ENCODE data around the gene JAKMIP1. TPM values are rescaled to one million over a fixed set of nuclear protein-coding genes. Genes with fewer than 3 reads are reported as not detected.

JAKMIP1 gene
- total RNA-seq, 2 experiments from 2014 or later, result 4.0 to 5.1 TPM

- intact Hi-C loops (cut with micrococcal nuclease; ENCODE audit: unreplicated experiment), result no loop called here
- ChIA-PET CTCF (ENCODE audit: unreplicated experiment) (no interaction called here), POLR2A (no interaction called here)
- no peak overlapping the region for H2AFZ ChIP-seq (ENCODE audit: low read length)
- H3K79me2 ChIP-seq (ENCODE audit: insufficient read depth, low read depth, low read length), result no peaks in the 10 kb centered on the region
- no peak overlapping the region for H3K27ac ChIP-seq (ENCODE audit: low read depth, low read length, poor library complexity, severe bottlenecking)
- no peaks in the 10 kb centered on the region for H3K9me2 ChIP-seq (ENCODE audit: insufficient read depth, low read length)
- DNase-seq (ENCODE audit: low spot score), result no peak
- no peaks in the 10 kb centered on the region for H3K36me3 ChIP-seq (ENCODE audit: insufficient read depth, low read length)
- no peaks in the 10 kb centered on the region for H3K4me1 ChIP-seq (ENCODE audit: insufficient read depth, low read length, poor library complexity, severe bottlenecking)
- TF ChIP-seq, protein P1, sequence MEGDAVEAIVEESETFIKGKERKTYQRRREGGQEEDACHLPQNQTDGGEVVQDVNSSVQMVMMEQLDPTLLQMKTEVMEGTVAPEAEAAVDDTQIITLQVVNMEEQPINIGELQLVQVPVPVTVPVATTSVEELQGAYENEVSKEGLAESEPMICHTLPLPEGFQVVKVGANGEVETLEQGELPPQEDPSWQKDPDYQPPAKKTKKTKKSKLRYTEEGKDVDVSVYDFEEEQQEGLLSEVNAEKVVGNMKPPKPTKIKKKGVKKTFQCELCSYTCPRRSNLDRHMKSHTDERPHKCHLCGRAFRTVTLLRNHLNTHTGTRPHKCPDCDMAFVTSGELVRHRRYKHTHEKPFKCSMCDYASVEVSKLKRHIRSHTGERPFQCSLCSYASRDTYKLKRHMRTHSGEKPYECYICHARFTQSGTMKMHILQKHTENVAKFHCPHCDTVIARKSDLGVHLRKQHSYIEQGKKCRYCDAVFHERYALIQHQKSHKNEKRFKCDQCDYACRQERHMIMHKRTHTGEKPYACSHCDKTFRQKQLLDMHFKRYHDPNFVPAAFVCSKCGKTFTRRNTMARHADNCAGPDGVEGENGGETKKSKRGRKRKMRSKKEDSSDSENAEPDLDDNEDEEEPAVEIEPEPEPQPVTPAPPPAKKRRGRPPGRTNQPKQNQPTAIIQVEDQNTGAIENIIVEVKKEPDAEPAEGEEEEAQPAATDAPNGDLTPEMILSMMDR (conservative IDR thresholded peaks at IDR 0.05; ENCODE audit: low read length), result no peak
- no peak for TF ChIP-seq EZH2phosphoT487 (IDR thresholded peaks at IDR 0.05; ENCODE audit: borderline replicate concordance, low read depth, low read length)
- BruUV-seq (replicated peaks), result no TSS peak
- H4K20me1 ChIP-seq (ENCODE audit: insufficient read depth, low read length), result no peaks in the 10 kb centered on the region
- no peak overlapping the region for H3K4me3 ChIP-seq (ENCODE audit: low read depth, low read length, poor library complexity, severe bottlenecking)
- no peaks in the 10 kb centered on the region for H3K9me3 ChIP-seq (ENCODE audit: low read length)
- no peak overlapping the region for H3K4me2 ChIP-seq (ENCODE audit: low read length)
Observed at GRCh38 chr4:6226506-6226905, 26.2 kb upstream of the JAKMIP1 start.

DNA sequence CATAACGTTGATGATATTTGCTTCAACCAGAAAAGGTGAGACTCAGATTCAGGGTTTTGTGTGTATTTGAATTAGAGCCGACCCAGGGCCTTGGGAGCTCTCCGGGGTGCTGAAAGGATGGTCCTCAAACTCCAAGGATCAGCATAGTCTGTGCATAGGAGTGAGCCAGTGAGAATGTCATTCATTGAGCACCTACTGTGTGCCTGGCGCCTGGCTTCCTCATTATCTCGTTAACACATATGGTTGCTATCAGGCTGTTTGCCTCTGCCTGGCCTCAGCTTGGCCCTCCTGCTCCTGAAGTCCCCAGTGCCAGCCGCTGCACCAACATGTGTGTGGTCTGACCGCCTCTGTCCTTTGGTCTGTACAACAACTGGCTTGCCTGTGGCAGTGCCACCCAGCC is 25.1 kb upstream of the JAKMIP1 start:
- H3K4me3 ChIP-seq (ENCODE audit: low read depth, low read length, poor library complexity, severe bottlenecking), result no peak overlapping the region
- intact Hi-C loops (cut with micrococcal nuclease; ENCODE audit: unreplicated experiment), result no loop called here
- TF ChIP-seq, protein P1 (conservative IDR thresholded peaks at IDR 0.05; ENCODE audit: low read length), result no peak
- TF ChIP-seq EZH2phosphoT487 (IDR thresholded peaks at IDR 0.05; ENCODE audit: borderline replicate concordance, low read depth, low read length), result no peak
- BruUV-seq (replicated peaks), result no TSS peak
- H2AFZ ChIP-seq (ENCODE audit: low read length), result no peak overlapping the region
- no peaks in the 10 kb centered on the region for H4K20me1 ChIP-seq (ENCODE audit: insufficient read depth, low read length)
- H3K36me3 ChIP-seq (ENCODE audit: insufficient read depth, low read length), result no peaks in the 10 kb centered on the region
- CTCF ChIA-PET (ENCODE audit: unreplicated experiment), result no interaction called here
- no peak overlapping the region for H3K4me2 ChIP-seq (ENCODE audit: low read length)
- H3K9me2 ChIP-seq (ENCODE audit: insufficient read depth, low read length), result no peaks in the 10 kb centered on the region
- H3K9me3 ChIP-seq (ENCODE audit: low read length), result no peaks in the 10 kb centered on the region
- H3K79me2 ChIP-seq (ENCODE audit: insufficient read depth, low read depth, low read length), result no peaks in the 10 kb centered on the region
- no peaks in the 10 kb centered on the region for H3K4me1 ChIP-seq (ENCODE audit: insufficient read depth, low read length, poor library complexity, severe bottlenecking)
- DNase-seq (ENCODE audit: low spot score), result peak; percentile 23
- POLR2A ChIA-PET, result no interaction called here
- no peak overlapping the region for H3K27ac ChIP-seq (ENCODE audit: low read depth, low read length, poor library complexity, severe bottlenecking)

DNA sequence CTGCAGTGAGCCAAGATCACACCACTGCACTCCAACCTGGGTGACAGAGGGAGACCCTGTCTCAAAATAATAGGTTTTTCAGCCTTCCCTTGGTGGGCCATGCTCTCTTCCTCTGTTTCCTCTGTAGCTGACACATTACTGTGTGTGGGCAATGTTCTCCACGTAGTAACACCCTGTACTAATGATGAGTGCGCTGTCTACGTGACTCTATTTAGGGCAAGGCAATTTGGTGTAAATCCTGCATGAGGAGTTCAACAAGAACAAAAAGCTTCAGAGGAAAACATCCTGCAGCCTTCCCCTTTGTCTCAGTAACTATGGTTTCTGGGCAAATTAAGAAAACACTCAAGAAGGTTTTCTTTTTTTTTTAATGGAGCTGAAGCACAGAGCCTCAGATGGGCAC is 24.4 kb upstream of the JAKMIP1 start:
- Histone ChIP-seq H3K36me3 (ENCODE audit: insufficient read depth, low read length) (no peaks in the 10 kb centered on the region), H3K27ac (ENCODE audit: low read depth, low read length, poor library complexity, severe bottlenecking) (no peak overlapping the region), H3K79me2 (ENCODE audit: insufficient read depth, low read depth, low read length) (no peaks in the 10 kb centered on the region), H4K20me1 (ENCODE audit: insufficient read depth, low read length) (no peaks in the 10 kb centered on the region), H3K4me1 (ENCODE audit: insufficient read depth, low read length, poor library complexity, severe bottlenecking) (no peaks in the 10 kb centered on the region), H3K4me2 (ENCODE audit: low read length) (no peak overlapping the region), H2AFZ (ENCODE audit: low read length) (no peak overlapping the region), H3K9me2 (ENCODE audit: insufficient read depth, low read length) (no peaks in the 10 kb centered on the region), H3K9me3 (ENCODE audit: low read length) (no peaks in the 10 kb centered on the region), H3K4me3 (ENCODE audit: low read depth, low read length, poor library complexity, severe bottlenecking) (no peak overlapping the region)
- no peak for DNase-seq (ENCODE audit: low spot score)
- ChIA-PET POLR2A (no interaction called here), CTCF (ENCODE audit: unreplicated experiment) (no interaction called here)
- TF ChIP-seq, protein P1 (conservative IDR thresholded peaks at IDR 0.05; ENCODE audit: low read length), result no peak
- TF ChIP-seq EZH2phosphoT487 (IDR thresholded peaks at IDR 0.05; ENCODE audit: borderline replicate concordance, low read depth, low read length), result no peak
- intact Hi-C loops (cut with micrococcal nuclease; ENCODE audit: unreplicated experiment), result no loop called here
- no TSS peak for BruUV-seq (replicated peaks)

Data from OCI-LY7 (cell line).